K562 (cell line): Measurements from ENCODE around the gene FIZ1. TPM values are rescaled to one million over a fixed set of nuclear protein-coding genes. Genes with fewer than 3 reads are reported as not detected.

Experiments used
- BACH1 ChIP-seq: fragments of 200-800 bp; sonication (Bioruptor generic); IDR thresholded peaks from 2 replicates; pipeline ENCODE4 v1.6.1; 2016; ENCODE audit warnings: missing genetic modification characterization, missing compliant biosample characterization
- CCNT2 ChIP-seq: IDR thresholded peaks from 2 replicates; pipeline ENCODE4 v1.6.1; 2011; ENCODE audit warnings: borderline replicate concordance, low read depth, mild to moderate bottlenecking, moderate library complexity, mixed read lengths, low read length; ENCODE audit not compliant: insufficient read length; ENCODE audit errors: extremely low read depth
- CREB1 ChIP-seq, 2 experiments: sonication (generic) in 1 of 2; formaldehyde crosslinking in 1 of 2; IDR thresholded peaks; 2 replicates each; pipeline versions ENCODE4 v1.6.1 to v1.8.0; 2012 to 2022; ENCODE audit warnings: inconsistent platforms in 1 of 2, mild to moderate bottlenecking in 1 of 2, missing genetic modification reagents in 1 of 2, moderate library complexity in 1 of 2
- CTBP1 ChIP-seq: fragments of 450-650 bp; IDR thresholded peaks from 2 replicates; pipeline ENCODE4 v1.6.1; 2016; ENCODE audit warnings: borderline replicate concordance
- KDM2B ChIP-seq: fragments of 250-450 bp; sonication (Bioruptor Pico); IDR thresholded peaks from 2 replicates; pipeline ENCODE4 v1.8.0; 2021; ENCODE audit warnings: mild to moderate bottlenecking, moderate library complexity
- MTA1 ChIP-seq: fragments of 450-650 bp; IDR thresholded peaks from 2 replicates; pipeline ENCODE4 v1.6.1; 2017; ENCODE audit warnings: borderline replicate concordance
- NFE2L1 ChIP-seq: fragments of 450-650 bp; IDR thresholded peaks from 2 replicates; pipeline ENCODE4 v1.6.1; 2016; ENCODE audit warnings: missing genetic modification characterization, low read depth, mild to moderate bottlenecking, missing compliant biosample characterization, moderate library complexity, borderline replicate concordance
- PML ChIP-seq: IDR thresholded peaks from 2 replicates; pipeline ENCODE4 v1.6.1; 2012; ENCODE audit warnings: low read length, inconsistent platforms
- RBBP5 ChIP-seq: fragments of 200-600 bp; sonication (generic); IDR thresholded peaks from 2 replicates; pipeline ENCODE4 v1.6.1; 2012; ENCODE audit warnings: borderline replicate concordance, mild to moderate bottlenecking, low read length, control low read depth, inconsistent platforms; ENCODE audit not compliant: insufficient read depth, poor library complexity, severe bottlenecking
- ZC3H8 ChIP-seq: fragments of 450-650 bp; IDR thresholded peaks from 2 replicates; pipeline ENCODE4 v1.6.1; 2017
- ZNF324 ChIP-seq: fragments of 250-450 bp; sonication (Bioruptor Pico); IDR thresholded peaks from 2 replicates; pipeline ENCODE4 v1.4.0; 2020; ENCODE audit warnings: mild to moderate bottlenecking
- ZNF696 ChIP-seq: fragments of 250-450 bp; sonication (Bioruptor Pico); conservative IDR thresholded peaks from 2 replicates; pipeline ENCODE4 v1.4.0; 2020; ENCODE audit warnings: mild to moderate bottlenecking, moderate library complexity
- ZNF79 ChIP-seq: fragments of 250-450 bp; sonication (Bioruptor Pico); IDR thresholded peaks from 2 replicates; pipeline ENCODE4 v1.4.0; 2020; ENCODE audit warnings: low read depth, mild to moderate bottlenecking, moderate library complexity
- ZSCAN32 ChIP-seq: fragments of 450-650 bp; formaldehyde crosslinking; IDR thresholded peaks from 2 replicates; pipeline ENCODE4 v1.4.0; 2020; ENCODE audit warnings: mild to moderate bottlenecking, moderate library complexity
- polyA plus RNA-seq, 8 experiments: library from polyadenylated mRNA; depleted of rRNA in 4 of 8; stranded (reverse) in 5 of 8; unstranded in 3 of 8; fragments of >200 nt; fragmentation: Nextera tagmentation in 2 of 8; fragmentation: Illumina TruSeq in 1 of 8; extraction: Ambion mirVana in 2 of 8; extraction: Trizol in 1 of 8; gene quantifications; 2 replicates each; pipeline versions ENCODE4 v1.2.1 to v1.2.3, GENCODE V29; 2011 to 2014; ENCODE audit warnings: inconsistent platforms in 1 of 8, missing spikeins in 1 of 8
- total RNA-seq, 7 experiments: library from RNA; depleted of rRNA in 6 of 7; stranded (reverse); fragments of >200 nt in 6 of 7; fragmentation: Illumina TruSeq in 2 of 7; extraction: Trizol in 2 of 7; gene quantifications; 2 replicates each; pipeline versions ENCODE4 v1.2.1 to v1.2.3, GENCODE V29; 2011 to 2021; ENCODE audit warnings: low replicate concordance in 1 of 7
- TF ChIP-seq, protein P1 (sequence below), 2 experiments: IDR thresholded peaks; 2 replicates each; pipeline ENCODE4 v1.6.1; 2012; ENCODE audit warnings: improper control_type of control experiment in 2 of 2, low read depth in 2 of 2, low read length in 2 of 2, borderline replicate concordance in 1 of 2
- TF ChIP-seq, protein P2 (sequence below): fragments of 450-650 bp; formaldehyde crosslinking; conservative IDR thresholded peaks from 2 replicates; pipeline ENCODE4 v1.4.0; 2022; ENCODE audit warnings: mild to moderate bottlenecking, missing genetic modification characterization
- TF ChIP-seq, protein P3 (sequence below): IDR thresholded peaks from 2 replicates; pipeline ENCODE4 v1.6.1; 2016; ENCODE audit warnings: missing genetic modification characterization, missing compliant biosample characterization
- TF ChIP-seq, protein P4 (sequence below): fragments of 450-650 bp; IDR thresholded peaks from 2 replicates; pipeline ENCODE4 v1.6.1; 2017; ENCODE audit warnings: antibody characterized with exemption, mild to moderate bottlenecking

The FIZ1 gene
- total and polyA plus RNA-seq, 9 of the 15 experiments (the other 6 are each of a cell fraction or from before 2014, with no cell fraction given), result 0.79 to 17.5 (median 5.5) TPM

DNA sequence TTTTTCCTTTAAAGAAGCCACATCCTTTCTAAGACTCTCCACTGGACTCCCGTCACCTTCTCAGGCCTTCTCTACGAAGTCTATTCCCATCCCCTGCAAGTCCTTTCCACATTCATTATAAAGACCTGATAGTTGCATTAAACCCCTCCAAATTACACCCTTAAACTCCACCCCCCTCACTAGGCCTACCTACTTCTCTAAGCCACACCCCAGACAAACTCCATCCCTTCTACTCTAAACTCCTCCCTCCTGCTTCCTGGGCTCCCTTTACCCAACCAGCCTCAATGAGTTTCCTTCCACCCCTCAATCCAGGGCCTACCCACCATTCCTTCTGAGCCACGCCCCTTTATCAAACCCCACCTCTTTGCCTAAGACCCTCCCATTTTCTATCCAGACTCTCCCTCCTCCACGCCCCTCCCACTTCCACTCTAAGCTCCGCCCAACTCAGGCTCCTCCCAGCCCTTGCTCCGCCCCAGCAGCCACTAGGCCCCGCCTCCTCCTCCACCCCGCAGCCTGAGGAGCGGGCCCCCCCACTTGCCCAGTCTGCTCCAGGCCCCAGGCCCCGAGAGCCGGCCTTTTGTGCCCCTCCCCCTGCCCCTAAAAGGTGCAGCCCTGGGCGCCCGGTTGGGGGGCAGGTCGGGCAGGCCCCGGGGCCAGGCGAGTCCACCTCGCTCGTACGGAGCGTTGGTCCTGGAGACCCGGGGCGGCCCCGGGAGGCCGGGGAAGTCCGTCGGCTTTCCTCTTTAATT, 424 bp downstream of the FIZ1 start (continued):
- TF ChIP-seq ZNF79 (CRISPR knock-in tag), result no peak
- TF ChIP-seq CTBP1, result no peak
- TF ChIP-seq CREB1 (IDR thresholded peaks at IDR 0.05), result no peak
- no peak for TF ChIP-seq CREB1 (CRISPR knock-in tag; IDR thresholded peaks at IDR 0.05)
- TF ChIP-seq MTA1, result no peak
- TF ChIP-seq NFE2L1 (tag), result no peak
- TF ChIP-seq ZNF696 (CRISPR knock-in tag), result no peak
- TF ChIP-seq, protein P1, sequence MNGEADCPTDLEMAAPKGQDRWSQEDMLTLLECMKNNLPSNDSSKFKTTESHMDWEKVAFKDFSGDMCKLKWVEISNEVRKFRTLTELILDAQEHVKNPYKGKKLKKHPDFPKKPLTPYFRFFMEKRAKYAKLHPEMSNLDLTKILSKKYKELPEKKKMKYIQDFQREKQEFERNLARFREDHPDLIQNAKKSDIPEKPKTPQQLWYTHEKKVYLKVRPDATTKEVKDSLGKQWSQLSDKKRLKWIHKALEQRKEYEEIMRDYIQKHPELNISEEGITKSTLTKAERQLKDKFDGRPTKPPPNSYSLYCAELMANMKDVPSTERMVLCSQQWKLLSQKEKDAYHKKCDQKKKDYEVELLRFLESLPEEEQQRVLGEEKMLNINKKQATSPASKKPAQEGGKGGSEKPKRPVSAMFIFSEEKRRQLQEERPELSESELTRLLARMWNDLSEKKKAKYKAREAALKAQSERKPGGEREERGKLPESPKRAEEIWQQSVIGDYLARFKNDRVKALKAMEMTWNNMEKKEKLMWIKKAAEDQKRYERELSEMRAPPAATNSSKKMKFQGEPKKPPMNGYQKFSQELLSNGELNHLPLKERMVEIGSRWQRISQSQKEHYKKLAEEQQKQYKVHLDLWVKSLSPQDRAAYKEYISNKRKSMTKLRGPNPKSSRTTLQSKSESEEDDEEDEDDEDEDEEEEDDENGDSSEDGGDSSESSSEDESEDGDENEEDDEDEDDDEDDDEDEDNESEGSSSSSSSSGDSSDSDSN (IDR thresholded peaks at IDR 0.05; ENCODE audit: borderline replicate concordance in 1 of 2, low read depth in 2 of 2, low read length in 2 of 2), result no peak
- no peak for TF ChIP-seq ZNF324
- TF ChIP-seq KDM2B (CRISPR knock-in tag), result no peak
- no peak for TF ChIP-seq BACH1
- TF ChIP-seq, protein P2, sequence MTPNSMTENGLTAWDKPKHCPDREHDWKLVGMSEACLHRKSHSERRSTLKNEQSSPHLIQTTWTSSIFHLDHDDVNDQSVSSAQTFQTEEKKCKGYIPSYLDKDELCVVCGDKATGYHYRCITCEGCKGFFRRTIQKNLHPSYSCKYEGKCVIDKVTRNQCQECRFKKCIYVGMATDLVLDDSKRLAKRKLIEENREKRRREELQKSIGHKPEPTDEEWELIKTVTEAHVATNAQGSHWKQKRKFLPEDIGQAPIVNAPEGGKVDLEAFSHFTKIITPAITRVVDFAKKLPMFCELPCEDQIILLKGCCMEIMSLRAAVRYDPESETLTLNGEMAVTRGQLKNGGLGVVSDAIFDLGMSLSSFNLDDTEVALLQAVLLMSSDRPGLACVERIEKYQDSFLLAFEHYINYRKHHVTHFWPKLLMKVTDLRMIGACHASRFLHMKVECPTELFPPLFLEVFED (CRISPR knock-in tag), result no peak; the same call in none of the 2 replicates
- no peak for TF ChIP-seq ZC3H8
- no peak for TF ChIP-seq ZSCAN32 (CRISPR knock-in tag)
- TF ChIP-seq, protein P3, sequence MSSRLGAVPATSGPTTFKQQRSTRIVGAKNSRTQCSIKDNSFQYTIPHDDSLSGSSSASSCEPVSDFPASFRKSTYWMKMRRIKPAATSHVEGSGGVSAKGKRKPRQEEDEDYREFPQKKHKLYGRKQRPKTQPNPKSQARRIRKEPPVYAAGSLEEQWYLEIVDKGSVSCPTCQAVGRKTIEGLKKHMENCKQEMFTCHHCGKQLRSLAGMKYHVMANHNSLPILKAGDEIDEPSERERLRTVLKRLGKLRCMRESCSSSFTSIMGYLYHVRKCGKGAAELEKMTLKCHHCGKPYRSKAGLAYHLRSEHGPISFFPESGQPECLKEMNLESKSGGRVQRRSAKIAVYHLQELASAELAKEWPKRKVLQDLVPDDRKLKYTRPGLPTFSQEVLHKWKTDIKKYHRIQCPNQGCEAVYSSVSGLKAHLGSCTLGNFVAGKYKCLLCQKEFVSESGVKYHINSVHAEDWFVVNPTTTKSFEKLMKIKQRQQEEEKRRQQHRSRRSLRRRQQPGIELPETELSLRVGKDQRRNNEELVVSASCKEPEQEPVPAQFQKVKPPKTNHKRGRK (tag), result no peak
- TF ChIP-seq CCNT2, result peak; percentile 83
- TF ChIP-seq PML, result peak; percentile 62
- TF ChIP-seq RBBP5, result peak; percentile 50
- TF ChIP-seq, protein P4, sequence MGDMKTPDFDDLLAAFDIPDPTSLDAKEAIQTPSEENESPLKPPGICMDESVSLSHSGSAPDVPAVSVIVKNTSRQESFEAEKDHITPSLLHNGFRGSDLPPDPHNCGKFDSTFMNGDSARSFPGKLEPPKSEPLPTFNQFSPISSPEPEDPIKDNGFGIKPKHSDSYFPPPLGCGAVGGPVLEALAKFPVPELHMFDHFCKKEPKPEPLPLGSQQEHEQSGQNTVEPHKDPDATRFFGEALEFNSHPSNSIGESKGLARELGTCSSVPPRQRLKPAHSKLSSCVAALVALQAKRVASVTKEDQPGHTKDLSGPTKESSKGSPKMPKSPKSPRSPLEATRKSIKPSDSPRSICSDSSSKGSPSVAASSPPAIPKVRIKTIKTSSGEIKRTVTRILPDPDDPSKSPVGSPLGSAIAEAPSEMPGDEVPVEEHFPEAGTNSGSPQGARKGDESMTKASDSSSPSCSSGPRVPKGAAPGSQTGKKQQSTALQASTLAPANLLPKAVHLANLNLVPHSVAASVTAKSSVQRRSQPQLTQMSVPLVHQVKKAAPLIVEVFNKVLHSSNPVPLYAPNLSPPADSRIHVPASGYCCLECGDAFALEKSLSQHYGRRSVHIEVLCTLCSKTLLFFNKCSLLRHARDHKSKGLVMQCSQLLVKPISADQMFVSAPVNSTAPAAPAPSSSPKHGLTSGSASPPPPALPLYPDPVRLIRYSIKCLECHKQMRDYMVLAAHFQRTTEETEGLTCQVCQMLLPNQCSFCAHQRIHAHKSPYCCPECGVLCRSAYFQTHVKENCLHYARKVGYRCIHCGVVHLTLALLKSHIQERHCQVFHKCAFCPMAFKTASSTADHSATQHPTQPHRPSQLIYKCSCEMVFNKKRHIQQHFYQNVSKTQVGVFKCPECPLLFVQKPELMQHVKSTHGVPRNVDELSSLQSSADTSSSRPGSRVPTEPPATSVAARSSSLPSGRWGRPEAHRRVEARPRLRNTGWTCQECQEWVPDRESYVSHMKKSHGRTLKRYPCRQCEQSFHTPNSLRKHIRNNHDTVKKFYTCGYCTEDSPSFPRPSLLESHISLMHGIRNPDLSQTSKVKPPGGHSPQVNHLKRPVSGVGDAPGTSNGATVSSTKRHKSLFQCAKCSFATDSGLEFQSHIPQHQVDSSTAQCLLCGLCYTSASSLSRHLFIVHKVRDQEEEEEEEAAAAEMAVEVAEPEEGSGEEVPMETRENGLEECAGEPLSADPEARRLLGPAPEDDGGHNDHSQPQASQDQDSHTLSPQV, result no peak
